HuH-7.5 (cell line): ENCODE measurements around the gene RXRA.

Experiments used
- DNase-seq: peaks from one replicate; pipeline ENCODE4 v3.0.0; 2011; ENCODE audit warnings: low spot score

RXRA gene

GRCh38 chr9:134454476-134454857, 128.2 kb downstream of the RXRA start:
- DNase-seq = no peak

- no peak for DNase-seq
These were observed 128.8 kb downstream of the RXRA start for GRCh38 chr9:134455021-134455471.

GRCh38 chr9:134455537-134455933, 129.3 kb downstream of the RXRA start:
- no peak for DNase-seq

GRCh38 chr9:134455934-134456755, 129.9 kb downstream of the RXRA start:
- no peak for DNase-seq

GRCh38 chr9:134456756-134457305, 130.6 kb downstream of the RXRA start:
- no peak for DNase-seq

- DNase-seq = no peak
These were observed 131.3 kb downstream of the RXRA start for GRCh38 chr9:134457321-134458206.

GRCh38 chr9:134458207-134459108, 132.2 kb downstream of the RXRA start:
- no peak for DNase-seq

- no peak for DNase-seq
These were observed 132.9 kb downstream of the RXRA start for GRCh38 chr9:134459164-134459563.

GRCh38 chr9:134459573-134459972, 133.3 kb downstream of the RXRA start:
- DNase-seq = no peak

- no peak for DNase-seq
These were observed 134.0 kb downstream of the RXRA start for GRCh38 chr9:134460206-134460605.

GRCh38 chr9:134460896-134461295, 134.6 kb downstream of the RXRA start:
- DNase-seq = no peak

GRCh38 chr9:134461426-134461982, 135.2 kb downstream of the RXRA start:
- no peak for DNase-seq

GRCh38 chr9:134462318-134462717, 136.1 kb downstream of the RXRA start:
- DNase-seq = no peak

GRCh38 chr9:134463280-134463679, 137.0 kb downstream of the RXRA start:
- DNase-seq = no peak

- DNase-seq = no peak
These were observed 140.8 kb downstream of the RXRA start for GRCh38 chr9:134466869-134467616.

- DNase-seq = no peak
These were observed 142.1 kb downstream of the RXRA start for GRCh38 chr9:134468358-134468757.

GRCh38 chr9:134469041-134469875, 143.0 kb downstream of the RXRA start:
- DNase-seq = no peak

GRCh38 chr9:134472256-134472655, 146.0 kb downstream of the RXRA start:
- DNase-seq = no peak

GRCh38 chr9:134473141-134474054, 147.1 kb downstream of the RXRA start:
- no peak for DNase-seq
